ENCODE results near the gene NUP42.
"Not testable (repeated sequence)": the region's sequence is repeated elsewhere in the genome, so short reads cannot be mapped to it uniquely, and the experiment has no call there.

NUP42 gene

GRCh38 chr7:23204241-23204640 is 22.4 kb downstream of the NUP42 start:
- no peak for DNase-seq (ENCODE audit: low read depth)

GRCh38 chr7:23205577-23205908 is 23.7 kb downstream of the NUP42 start:
- no peak for DNase-seq (ENCODE audit: low read depth)

DNA sequence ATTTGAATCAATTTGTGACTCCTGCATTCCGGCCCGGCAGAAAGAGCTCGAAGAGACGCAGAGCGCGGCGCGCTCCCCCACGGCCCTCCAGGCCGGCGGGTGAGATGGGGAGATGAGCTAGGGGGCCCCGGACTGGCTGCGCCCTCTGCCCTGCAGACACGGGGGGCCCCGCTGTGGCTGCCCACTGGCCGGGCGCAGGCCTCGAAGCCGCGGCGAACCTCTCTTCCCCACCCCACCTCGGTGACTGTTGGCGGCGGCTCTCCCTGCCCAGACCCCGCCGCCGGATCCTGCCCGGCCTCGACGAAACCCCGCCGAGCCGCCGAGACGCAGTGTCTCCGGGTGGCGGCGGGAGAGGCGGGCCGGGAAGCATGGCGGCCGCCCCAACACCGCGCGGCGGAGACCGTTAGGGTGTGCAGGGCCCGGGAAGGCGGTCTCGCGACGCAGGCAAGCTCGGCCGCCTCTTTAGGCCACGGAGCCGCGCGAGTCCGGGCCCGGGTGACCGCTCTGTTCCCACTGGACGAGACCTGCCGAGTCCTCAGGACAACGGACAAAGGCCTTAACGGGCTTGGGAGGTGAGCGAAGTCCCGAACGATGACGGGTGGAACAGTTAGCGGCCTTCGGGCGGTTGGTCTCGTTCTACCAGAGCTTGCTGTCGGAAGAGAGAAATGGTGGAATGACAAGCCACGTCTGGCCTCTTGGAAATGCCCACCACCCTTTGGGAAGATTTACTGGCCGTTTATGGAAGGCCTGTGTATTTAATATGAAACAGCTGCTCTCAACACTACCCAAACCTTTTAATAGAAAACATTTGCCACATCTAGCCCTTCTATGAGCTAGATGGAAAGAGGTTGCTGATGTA is 24.3 kb downstream of the NUP42 start:
- DNase-seq (ENCODE audit: low read depth) = no peak

- DNase-seq (ENCODE audit: low read depth) = no peak
Observed at GRCh38 chr7:23207021-23207420, 25.2 kb downstream of the NUP42 start.

DNA sequence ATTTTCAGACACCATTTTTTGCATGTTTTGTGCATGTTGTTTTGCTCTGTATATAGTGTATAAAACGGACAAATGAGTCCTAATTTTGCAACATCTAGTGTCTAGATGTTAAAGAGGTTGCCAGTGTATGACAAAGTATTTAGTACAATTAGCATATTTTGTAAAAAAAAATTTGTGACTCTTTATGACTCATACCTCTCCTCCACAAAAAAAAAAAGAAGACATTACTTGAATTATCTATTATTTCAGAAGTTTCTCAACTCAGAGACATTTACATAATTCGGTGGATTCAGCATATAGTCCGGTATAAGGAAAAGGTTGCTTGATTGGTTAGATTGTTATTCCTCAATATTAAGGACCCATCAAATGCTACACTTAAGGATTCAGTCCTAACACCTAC is 26.0 kb downstream of the NUP42 start:
- no peak for DNase-seq (ENCODE audit: low read depth)

DNA sequence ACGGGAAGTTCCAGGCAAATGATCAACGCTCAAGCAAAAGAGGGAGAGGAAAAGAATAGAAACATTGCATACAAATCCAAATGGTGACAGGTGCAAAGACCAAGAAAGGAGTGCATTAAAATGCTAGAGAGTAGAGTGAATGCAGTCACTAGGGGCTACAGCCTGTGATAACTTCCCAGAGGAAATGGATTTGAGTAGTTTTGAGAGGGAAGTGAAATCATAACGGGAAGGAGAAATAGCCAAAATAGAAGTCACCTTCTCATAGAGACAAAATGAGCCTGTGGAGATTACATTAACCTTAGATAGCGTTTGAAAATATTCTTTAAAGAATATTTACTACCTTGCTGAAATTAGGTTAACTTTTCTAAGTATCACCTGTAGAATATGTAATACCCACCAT is 26.5 kb downstream of the NUP42 start:
- DNase-seq (ENCODE audit: low read depth) = no peak

DNA sequence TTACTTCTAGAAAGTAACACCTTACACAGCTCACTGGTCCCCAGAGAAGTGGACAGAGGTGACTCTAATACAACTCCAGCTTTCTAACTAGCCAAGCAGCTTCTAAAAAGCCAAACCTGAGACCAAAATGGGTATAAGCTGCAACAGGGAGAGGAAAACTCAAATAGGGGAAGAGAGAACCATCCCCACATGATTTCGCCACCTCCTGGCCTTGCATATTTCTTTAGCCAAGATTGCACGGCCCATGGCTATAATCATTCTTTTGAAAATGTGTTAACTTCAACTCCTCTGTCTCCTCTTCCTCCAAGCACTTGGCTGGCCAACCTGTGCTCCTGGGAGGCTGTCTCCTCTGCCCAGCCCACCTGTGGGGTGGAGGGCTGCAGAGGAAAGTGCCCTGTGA is 28.7 kb downstream of the NUP42 start:
- no peak for DNase-seq (ENCODE audit: low read depth)

- DNase-seq (ENCODE audit: low read depth) = no peak
Observed at GRCh38 chr7:23211589-23211988, 29.7 kb downstream of the NUP42 start.

DNA sequence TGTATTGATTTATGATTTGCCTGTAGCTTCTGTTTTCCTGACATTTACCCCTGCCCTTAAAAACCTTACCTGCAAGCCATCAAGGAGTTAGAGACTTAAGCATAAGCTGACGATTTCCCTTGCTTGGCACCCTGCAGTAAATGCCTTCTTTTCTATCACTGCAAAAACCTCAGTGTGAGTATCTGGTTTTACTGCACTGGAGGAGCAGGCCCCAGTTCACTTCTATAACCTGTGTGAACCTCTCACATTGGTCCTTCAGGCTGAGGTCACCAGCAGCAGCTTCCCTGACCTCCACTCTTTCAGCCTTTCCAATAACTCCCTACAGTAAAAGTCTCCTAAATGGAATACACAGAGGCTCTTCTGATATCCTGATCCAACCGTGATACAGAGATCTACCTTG is 30.5 kb downstream of the NUP42 start:
- no peak for DNase-seq (ENCODE audit: low read depth)

- DNase-seq (ENCODE audit: low read depth) = no peak
Observed at GRCh38 chr7:23212841-23213240, 31.0 kb downstream of the NUP42 start.

DNA sequence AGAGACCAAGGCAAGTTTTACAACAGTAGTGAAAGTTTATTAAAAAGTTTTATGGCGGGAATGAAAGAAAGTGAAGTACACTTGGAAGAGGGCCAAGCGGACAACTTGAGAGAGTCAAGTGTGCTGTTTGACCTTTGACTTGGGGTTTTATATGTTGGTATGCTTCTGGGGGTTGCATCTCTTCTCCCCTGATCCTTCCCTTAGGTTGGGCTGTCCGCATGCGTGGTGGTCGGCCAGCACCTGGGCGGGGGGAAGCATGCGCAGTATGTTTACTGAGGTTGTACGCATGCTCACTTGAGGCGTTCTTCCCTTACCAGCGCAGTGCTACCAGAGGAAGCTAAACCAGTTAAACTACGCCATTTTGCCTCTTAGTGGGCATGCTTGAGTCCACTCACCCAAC is 31.9 kb downstream of the NUP42 start:
- no peak for DNase-seq (ENCODE audit: low read depth)

- DNase-seq (ENCODE audit: low read depth) = no peak
Observed at GRCh38 chr7:23214423-23214822, 32.6 kb downstream of the NUP42 start.

GRCh38 chr7:23214938-23215337 is 33.1 kb downstream of the NUP42 start:
- DNase-seq (ENCODE audit: low read depth) = no peak

GRCh38 chr7:23216021-23216420 is 34.2 kb downstream of the NUP42 start:
- no peak for DNase-seq (ENCODE audit: low read depth)

DNA sequence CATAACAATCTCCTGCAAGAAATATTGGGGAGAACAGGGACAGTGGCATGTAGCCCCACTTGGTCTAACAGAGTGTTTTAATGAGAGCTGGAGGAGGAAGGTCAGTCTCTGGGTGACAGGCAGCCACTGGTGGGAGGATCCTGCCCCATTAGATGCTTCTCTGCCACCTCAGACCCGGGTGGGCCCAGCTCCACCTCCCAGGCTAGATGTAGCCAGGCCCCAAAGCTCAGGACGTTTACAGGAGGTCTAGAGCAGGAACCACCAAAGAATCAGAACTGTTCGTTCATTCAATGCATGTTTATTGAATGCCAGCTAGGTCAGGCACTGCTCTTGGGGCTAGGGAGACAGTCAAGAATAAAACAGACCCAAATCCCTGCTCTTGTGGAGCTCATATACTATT is 36.3 kb downstream of the NUP42 start:
- DNase-seq (ENCODE audit: low read depth) = no peak

GRCh38 chr7:23220690-23221305 is 39.0 kb downstream of the NUP42 start:
- DNase-seq (ENCODE audit: low read depth) = no peak

DNA sequence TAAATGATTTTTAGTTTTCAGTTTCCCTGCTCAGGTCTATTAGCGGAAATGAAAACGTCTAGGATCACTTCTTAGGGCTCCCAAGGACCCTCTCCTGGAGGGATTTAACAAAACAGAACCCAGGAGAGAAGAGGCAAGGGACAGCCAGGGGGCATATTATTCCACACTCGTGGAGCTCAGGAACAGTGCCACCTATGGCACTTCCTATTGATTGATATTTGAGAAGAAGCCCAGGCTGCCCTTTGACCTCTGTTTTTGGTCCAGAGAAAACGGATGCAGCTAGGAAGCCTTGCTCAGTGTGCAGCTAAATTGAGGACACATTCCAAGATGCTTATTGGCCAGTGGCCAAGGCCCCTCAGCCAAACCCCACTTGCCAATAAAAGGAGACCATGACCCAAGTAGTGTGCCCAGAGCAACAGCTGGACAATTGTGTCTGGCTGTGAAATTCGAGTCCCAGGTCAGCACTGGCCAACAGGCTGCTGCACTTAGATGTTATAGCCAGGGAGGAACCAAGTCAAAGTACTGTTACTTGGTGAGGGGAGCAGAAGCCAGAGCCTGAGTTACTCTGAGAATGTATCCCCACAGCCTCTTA is 40.7 kb downstream of the NUP42 start:
- no peak for DNase-seq (ENCODE audit: low read depth)

GRCh38 chr7:23224364-23224763 is 42.5 kb downstream of the NUP42 start:
- DNase-seq (ENCODE audit: low read depth) = not testable (repeated sequence)

DNA sequence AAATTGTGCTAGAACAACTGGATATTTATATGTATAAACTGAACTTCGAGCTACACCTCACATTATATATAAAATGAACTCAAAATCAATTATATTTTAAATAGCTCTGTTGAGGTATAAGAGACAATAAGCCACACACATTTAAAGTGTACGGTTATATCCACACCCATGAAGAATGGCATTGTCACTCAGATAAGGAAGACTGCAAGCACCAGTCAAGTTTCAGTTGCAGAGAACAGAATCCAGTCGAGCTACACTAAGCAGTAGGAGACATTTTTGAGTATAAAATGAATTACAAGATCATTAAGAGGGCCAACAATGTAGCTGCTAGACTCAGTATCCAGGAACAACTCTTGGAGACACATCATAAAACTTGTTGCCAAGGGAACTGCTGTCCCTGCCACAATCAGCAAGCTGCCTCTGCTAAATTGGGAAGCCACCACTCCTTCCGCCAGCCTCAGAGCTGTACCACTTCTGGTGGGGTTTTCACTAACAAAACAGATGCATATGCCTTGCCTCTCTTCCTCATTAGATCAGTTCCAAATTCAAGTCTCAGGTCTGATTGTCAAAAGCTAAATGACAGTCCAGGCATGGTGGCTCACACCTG is 45.1 kb downstream of the NUP42 start:
- no peak for DNase-seq (ENCODE audit: low read depth)

- no peak for DNase-seq (ENCODE audit: low read depth)
Observed at GRCh38 chr7:23228412-23228811, 46.6 kb downstream of the NUP42 start.

GRCh38 chr7:23230641-23231101 is 48.8 kb downstream of the NUP42 start:
- no peak for DNase-seq (ENCODE audit: low read depth)

- DNase-seq (ENCODE audit: low read depth) = no peak
Observed at GRCh38 chr7:23232966-23233365, 51.1 kb downstream of the NUP42 start.

Measured in stimulated activated CD8-positive, alpha-beta memory T cell treated with anti-CD3 and anti-CD28 coated beads, Interleukin-4, amount 100 ng/mL, for 24 hours (primary cell).